Activated naive CD8-positive, alpha-beta T cell treated with anti-CD3 and anti-CD28 coated beads for 36 hours (primary cell): ENCODE measurements around the gene TAF1A. TPM values are rescaled to one million over a fixed set of nuclear protein-coding genes. Genes with fewer than 3 reads are reported as not detected.
"Not testable (repeated sequence)": the region's sequence is repeated elsewhere in the genome, so short reads cannot be mapped to it uniquely, and the experiment has no call there.

Experiments used
- DNase-seq: peaks from one replicate; pipeline ENCODE4 v3.0.0; 2021
- H3K27ac Mint-ChIP-seq: one replicate; pipeline ENCODE4 v1.8.0; 2022; ENCODE audit warnings: mild to moderate bottlenecking, moderate library complexity, mixed read lengths
- H3K27me3 Mint-ChIP-seq: one replicate; pipeline ENCODE4 v1.8.0; 2022; ENCODE audit warnings: mild to moderate bottlenecking, mixed read lengths
- H3K36me3 Mint-ChIP-seq: one replicate; pipeline ENCODE4 v1.8.0; 2021; ENCODE audit warnings: mild to moderate bottlenecking, mixed read lengths
- H3K4me1 Mint-ChIP-seq: one replicate; pipeline ENCODE4 v1.8.0; 2021; ENCODE audit warnings: mixed read lengths
- H3K4me3 Mint-ChIP-seq: one replicate; pipeline ENCODE4 v1.8.0; 2022; ENCODE audit warnings: mild to moderate bottlenecking, moderate library complexity, mixed read lengths
- H3K9me3 Mint-ChIP-seq: one replicate; pipeline ENCODE4 v1.8.0; 2022; ENCODE audit warnings: mixed read lengths
- total RNA-seq, 2 experiments: library from RNA; stranded (reverse); gene quantifications; one replicate each; pipeline ENCODE4 v1.2.3, GENCODE V29; 2021

TAF1A gene
- total RNA-seq, 2 experiments from 2014 or later = 20.3 to 23.1 TPM

GRCh38 chr1:222616525-222616924 lies 26.8 kb upstream of the TAF1A start:
- peaks cover 12% of the 10 kb centered on the region for H3K27me3 Mint-ChIP-seq
- H3K4me3 Mint-ChIP-seq = peak overlapping the region; percentile 88
- DNase-seq = no peak
- peaks cover 7% of the 10 kb centered on the region for H3K36me3 Mint-ChIP-seq
- H3K27ac Mint-ChIP-seq = no peak overlapping the region
- no peaks in the 10 kb centered on the region for H3K9me3 Mint-ChIP-seq
- peaks cover 33% of the 10 kb centered on the region for H3K4me1 Mint-ChIP-seq

GRCh38 chr1:222613627-222614026 lies 23.9 kb upstream of the TAF1A start:
- no peak overlapping the region for H3K4me3 Mint-ChIP-seq
- peaks cover 9% of the 10 kb centered on the region for H3K4me1 Mint-ChIP-seq
- H3K9me3 Mint-ChIP-seq = peaks cover 5% of the 10 kb centered on the region
- no peaks in the 10 kb centered on the region for H3K36me3 Mint-ChIP-seq
- peaks cover 12% of the 10 kb centered on the region for H3K27me3 Mint-ChIP-seq
- H3K27ac Mint-ChIP-seq = no peak overlapping the region
- no peak for DNase-seq

- H3K4me3 Mint-ChIP-seq = no peak overlapping the region
- H3K27me3 Mint-ChIP-seq = peaks cover 8% of the 10 kb centered on the region
- H3K27ac Mint-ChIP-seq = no peak overlapping the region
- H3K36me3 Mint-ChIP-seq = no peaks in the 10 kb centered on the region
- H3K9me3 Mint-ChIP-seq = peaks cover 5% of the 10 kb centered on the region
- H3K4me1 Mint-ChIP-seq = no peaks in the 10 kb centered on the region
- DNase-seq = no peak
Observed at GRCh38 chr1:222610728-222611127, 21.0 kb upstream of the TAF1A start.

GRCh38 chr1:222609111-222609510 lies 19.4 kb upstream of the TAF1A start:
- H3K27me3 Mint-ChIP-seq, H3K36me3 Mint-ChIP-seq, H3K4me3 Mint-ChIP-seq, H3K27ac Mint-ChIP-seq, H3K4me1 Mint-ChIP-seq, H3K9me3 Mint-ChIP-seq, DNase-seq: not testable (repeated sequence)

GRCh38 chr1:222606757-222607156 lies 17.0 kb upstream of the TAF1A start:
- no peak overlapping the region for H3K27ac Mint-ChIP-seq
- no peak for DNase-seq
- no peak overlapping the region for H3K4me3 Mint-ChIP-seq
- no peaks in the 10 kb centered on the region for H3K4me1 Mint-ChIP-seq
- H3K27me3 Mint-ChIP-seq = no peaks in the 10 kb centered on the region
- no peaks in the 10 kb centered on the region for H3K36me3 Mint-ChIP-seq
- H3K9me3 Mint-ChIP-seq = peaks cover 5% of the 10 kb centered on the region

GRCh38 chr1:222601257-222601656 lies 11.5 kb upstream of the TAF1A start:
- no peaks in the 10 kb centered on the region for H3K9me3 Mint-ChIP-seq
- no peak for DNase-seq
- no peak overlapping the region for H3K4me3 Mint-ChIP-seq
- no peaks in the 10 kb centered on the region for H3K4me1 Mint-ChIP-seq
- no peaks in the 10 kb centered on the region for H3K27me3 Mint-ChIP-seq
- no peaks in the 10 kb centered on the region for H3K36me3 Mint-ChIP-seq
- H3K27ac Mint-ChIP-seq = no peak overlapping the region

- Mint-ChIP-seq H3K4me1 (no peaks in the 10 kb centered on the region), H3K4me3 (no peak overlapping the region), H3K27ac (no peak overlapping the region), H3K27me3 (no peaks in the 10 kb centered on the region), H3K9me3 (no peaks in the 10 kb centered on the region), H3K36me3 (peaks cover 5% of the 10 kb centered on the region)
- no peak for DNase-seq
Observed at GRCh38 chr1:222600281-222600680, 10.5 kb upstream of the TAF1A start.

- DNase-seq = no peak
- Mint-ChIP-seq H3K9me3 (no peaks in the 10 kb centered on the region), H3K4me1 (no peaks in the 10 kb centered on the region), H3K27ac (no peak overlapping the region), H3K27me3 (no peaks in the 10 kb centered on the region), H3K4me3 (no peak overlapping the region), H3K36me3 (peaks cover 5% of the 10 kb centered on the region)
Observed at GRCh38 chr1:222596696-222597095, 7.0 kb upstream of the TAF1A start.

- no peaks in the 10 kb centered on the region for H3K27me3 Mint-ChIP-seq
- H3K9me3 Mint-ChIP-seq = no peaks in the 10 kb centered on the region
- DNase-seq = no peak
Observed at GRCh38 chr1:222594789-222595188, 5.1 kb upstream of the TAF1A start.

GRCh38 chr1:222592171-222592570 lies 2.4 kb upstream of the TAF1A start:
- H3K9me3 Mint-ChIP-seq = no peaks in the 10 kb centered on the region
- H3K4me1 Mint-ChIP-seq = peaks cover 22% of the 10 kb centered on the region
- H3K27ac Mint-ChIP-seq = no peak overlapping the region
- H3K27me3 Mint-ChIP-seq = no peaks in the 10 kb centered on the region
- H3K4me3 Mint-ChIP-seq = no peak overlapping the region
- H3K36me3 Mint-ChIP-seq = peaks cover 16% of the 10 kb centered on the region
- no peak for DNase-seq

More at GRCh38 chr1:222594789-222595188, 5.1 kb upstream of the TAF1A start:
- H3K27ac Mint-ChIP-seq = no peak overlapping the region
- H3K36me3 Mint-ChIP-seq = peaks cover 5% of the 10 kb centered on the region
- H3K4me1 Mint-ChIP-seq = peaks cover 6% of the 10 kb centered on the region
- H3K4me3 Mint-ChIP-seq = no peak overlapping the region

- H3K9me3 Mint-ChIP-seq = no peaks in the 10 kb centered on the region
- no peak for DNase-seq
- no peaks in the 10 kb centered on the region for H3K27me3 Mint-ChIP-seq
- H3K36me3 Mint-ChIP-seq = peaks cover 26% of the 10 kb centered on the region
- peak overlapping the region; percentile 50 for H3K4me3 Mint-ChIP-seq
- no peak overlapping the region for H3K27ac Mint-ChIP-seq
- H3K4me1 Mint-ChIP-seq = peaks cover 40% of the 10 kb centered on the region
Observed at GRCh38 chr1:222588135-222588534, 1.6 kb downstream of the TAF1A start.

GRCh38 chr1:222586842-222587241 lies 2.9 kb downstream of the TAF1A start:
- Mint-ChIP-seq H3K4me3 (peak overlapping the region; percentile 14), H3K36me3 (peaks cover 38% of the 10 kb centered on the region), H3K4me1 (peaks cover 47% of the 10 kb centered on the region), H3K27me3 (no peaks in the 10 kb centered on the region), H3K27ac (peak overlapping the region; percentile 54), H3K9me3 (no peaks in the 10 kb centered on the region)
- no peak for DNase-seq

GRCh38 chr1:222583079-222583478 lies 6.7 kb downstream of the TAF1A start:
- no peak for DNase-seq
- no peaks in the 10 kb centered on the region for H3K9me3 Mint-ChIP-seq
- H3K4me1 Mint-ChIP-seq = peaks cover 31% of the 10 kb centered on the region
- H3K27ac Mint-ChIP-seq = no peak overlapping the region
- no peaks in the 10 kb centered on the region for H3K27me3 Mint-ChIP-seq
- no peak overlapping the region for H3K4me3 Mint-ChIP-seq
- H3K36me3 Mint-ChIP-seq = peaks cover 56% of the 10 kb centered on the region

GRCh38 chr1:222582099-222582774 lies 7.5 kb downstream of the TAF1A start:
- Mint-ChIP-seq H3K4me1 (peaks cover 25% of the 10 kb centered on the region), H3K4me3 (no peak overlapping the region), H3K36me3 (peaks cover 54% of the 10 kb centered on the region), H3K27me3 (no peaks in the 10 kb centered on the region), H3K9me3 (no peaks in the 10 kb centered on the region), H3K27ac (no peak overlapping the region)
- no peak for DNase-seq

- Mint-ChIP-seq H3K9me3 (no peaks in the 10 kb centered on the region), H3K4me1 (peaks cover 9% of the 10 kb centered on the region), H3K27me3 (no peaks in the 10 kb centered on the region), H3K4me3 (no peak overlapping the region), H3K27ac (no peak overlapping the region), H3K36me3 (peaks cover 49% of the 10 kb centered on the region)
- no peak for DNase-seq
Observed at GRCh38 chr1:222579316-222579715, 10.4 kb downstream of the TAF1A start.

GRCh38 chr1:222570837-222571236 lies 18.9 kb downstream of the TAF1A start:
- Mint-ChIP-seq H3K4me3 (no peak overlapping the region), H3K4me1 (peaks cover 9% of the 10 kb centered on the region), H3K27me3 (no peaks in the 10 kb centered on the region), H3K9me3 (peaks cover 6% of the 10 kb centered on the region), H3K36me3 (peaks cover 45% of the 10 kb centered on the region), H3K27ac (no peak overlapping the region)
- no peak for DNase-seq
